Measurements from ENCODE around the gene MAGED4B. TPM values are rescaled to one million over a fixed set of nuclear protein-coding genes. Genes with fewer than 3 reads are reported as not detected.
"Not testable (repeated sequence)": the region's sequence is repeated elsewhere in the genome, so short reads cannot be mapped to it uniquely, and the experiment has no call there.

The MAGED4B gene
- total and polyA plus RNA-seq, 2 donors (not counting 1 experiment from before 2014, with no cell fraction given), result 18.2 to 37.4 TPM

DNA sequence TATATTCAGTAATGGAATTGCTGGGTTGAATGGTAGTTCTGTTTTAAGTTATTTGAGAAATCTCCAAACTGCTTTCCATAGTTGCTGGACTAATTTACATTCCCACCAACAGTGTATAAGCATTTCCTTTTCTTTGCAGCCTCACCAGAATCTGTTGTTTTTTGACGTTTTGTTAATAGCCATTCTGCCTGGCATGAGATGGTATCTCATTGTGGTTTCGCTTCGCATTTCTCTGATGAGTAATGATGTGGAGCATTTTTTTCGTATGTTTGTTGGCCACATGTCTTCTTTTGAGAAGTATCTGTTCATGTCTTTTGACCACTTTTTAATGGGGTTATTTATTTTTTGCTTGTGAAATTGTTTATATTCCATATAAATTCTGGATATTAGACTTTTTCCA, 13.6 kb upstream of the MAGED4B start:
- Histone ChIP-seq H3K4me3 (ENCODE audit: control extremely low read depth in 1 of 5, extremely low read depth in 1 of 5, insufficient read depth in 1 of 5, low read depth in 2 of 5, low read length in 4 of 5) (no peak overlapping the region), H3K4me1 (ENCODE audit: control insufficient read depth in 2 of 2, insufficient read depth in 2 of 2, low read length in 2 of 2) (peaks cover 11 to 14% of the 10 kb centered on the region in 2 donors), H3K36me3 (replicated peaks in 1 of 2; ENCODE audit: control extremely low read depth in 1 of 2, control insufficient read depth in 1 of 2, extremely low read depth in 1 of 2, insufficient read depth in 2 of 2, low read length in 1 of 2) (no peaks in the 10 kb centered on the region), H3K9ac (ENCODE audit: low read length) (no peak overlapping the region), H3K9me3 (ENCODE audit: control extremely low read depth in 1 of 3, control insufficient read depth in 2 of 3, insufficient read depth in 1 of 3, low read length in 2 of 3) (no peaks in the 10 kb centered on the region), H3K79me2 (ENCODE audit: control insufficient read depth, insufficient read depth, low read length) (no peaks in the 10 kb centered on the region), H2AFZ (ENCODE audit: insufficient read depth, low read depth, low read length, poor library complexity, severe bottlenecking) (peak overlapping the region; percentile 11), H3K4me2 (replicated peaks; ENCODE audit: low read depth, low read length, poor library complexity, severe bottlenecking) (no peak overlapping the region), H3K27ac (ENCODE audit: low read length in 2 of 2) (no peak overlapping the region), H4K20me1 (ENCODE audit: control insufficient read depth, insufficient read depth, low read length, poor library complexity, severe bottlenecking) (no peaks in the 10 kb centered on the region), H3K27me3 (replicated peaks in 1 of 4; ENCODE audit: control extremely low read depth in 1 of 4, control insufficient read depth in 3 of 4, insufficient read depth in 4 of 4, low read length in 3 of 4) (no peaks in the 10 kb centered on the region)
- ChIA-PET CTCF (no interaction called here), POLR2A (no interaction called here)
- peak overlapping the region; percentile 41 for H3K27ac Mint-ChIP-seq
- H3K4me1 Mint-ChIP-seq, result peaks cover 33% of the 10 kb centered on the region
- intact Hi-C loops (cut with micrococcal nuclease), result no loop called here
- H3K27me3 Mint-ChIP-seq, result no peaks in the 10 kb centered on the region
- ATAC-seq (ENCODE audit: low read depth) (no peak), DNase-seq (no peak)
- no peaks in the 10 kb centered on the region for H3K9me3 Mint-ChIP-seq (ENCODE audit: insufficient read depth)
- TF ChIP-seq, protein P1, sequence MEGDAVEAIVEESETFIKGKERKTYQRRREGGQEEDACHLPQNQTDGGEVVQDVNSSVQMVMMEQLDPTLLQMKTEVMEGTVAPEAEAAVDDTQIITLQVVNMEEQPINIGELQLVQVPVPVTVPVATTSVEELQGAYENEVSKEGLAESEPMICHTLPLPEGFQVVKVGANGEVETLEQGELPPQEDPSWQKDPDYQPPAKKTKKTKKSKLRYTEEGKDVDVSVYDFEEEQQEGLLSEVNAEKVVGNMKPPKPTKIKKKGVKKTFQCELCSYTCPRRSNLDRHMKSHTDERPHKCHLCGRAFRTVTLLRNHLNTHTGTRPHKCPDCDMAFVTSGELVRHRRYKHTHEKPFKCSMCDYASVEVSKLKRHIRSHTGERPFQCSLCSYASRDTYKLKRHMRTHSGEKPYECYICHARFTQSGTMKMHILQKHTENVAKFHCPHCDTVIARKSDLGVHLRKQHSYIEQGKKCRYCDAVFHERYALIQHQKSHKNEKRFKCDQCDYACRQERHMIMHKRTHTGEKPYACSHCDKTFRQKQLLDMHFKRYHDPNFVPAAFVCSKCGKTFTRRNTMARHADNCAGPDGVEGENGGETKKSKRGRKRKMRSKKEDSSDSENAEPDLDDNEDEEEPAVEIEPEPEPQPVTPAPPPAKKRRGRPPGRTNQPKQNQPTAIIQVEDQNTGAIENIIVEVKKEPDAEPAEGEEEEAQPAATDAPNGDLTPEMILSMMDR (IDR thresholded peaks at IDR 0.05), result no peak
- TF ChIP-seq EZH2 (IDR thresholded peaks at IDR 0.05; ENCODE audit: borderline replicate concordance, insufficient read depth, low read depth, low read length, poor library complexity, severe bottlenecking), result no peak
- no CpG with 5 or more reads among the region's 4 CpGs for WGBS (ENCODE audit: insufficient coverage)
- H3K4me3 Mint-ChIP-seq, result peak overlapping the region; percentile 26

DNA sequence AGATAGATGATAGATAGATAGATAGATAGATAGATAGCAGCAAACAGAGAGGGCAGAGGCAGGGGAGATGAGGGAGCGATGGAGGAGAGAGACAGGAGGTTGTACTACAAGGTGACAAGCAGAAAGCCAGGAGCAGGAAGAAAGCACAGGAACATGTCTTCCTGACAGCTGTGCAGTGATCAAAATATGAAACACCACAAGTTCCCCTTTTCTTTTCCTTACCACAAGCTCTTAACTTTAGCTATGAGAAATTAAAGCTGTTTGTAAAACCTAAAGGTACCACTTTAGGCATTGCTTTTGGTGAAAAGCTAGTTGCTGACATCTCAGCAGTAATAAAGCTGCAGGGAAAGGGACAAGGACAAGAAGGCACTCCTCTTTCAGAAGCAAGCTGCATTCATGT, 9.1 kb upstream of the MAGED4B start:
- no peak for ATAC-seq (ENCODE audit: low read depth)
- Histone ChIP-seq H2AFZ (ENCODE audit: insufficient read depth, low read depth, low read length, poor library complexity, severe bottlenecking) (no peak overlapping the region), H3K9me3 (ENCODE audit: control extremely low read depth in 1 of 3, control insufficient read depth in 2 of 3, insufficient read depth in 1 of 3, low read length in 2 of 3) (no peaks in the 10 kb centered on the region), H3K4me3 (ENCODE audit: control extremely low read depth in 1 of 5, extremely low read depth in 1 of 5, insufficient read depth in 1 of 5, low read depth in 2 of 5, low read length in 4 of 5) (no peak overlapping the region), H3K27me3 (replicated peaks in 1 of 4; ENCODE audit: control extremely low read depth in 1 of 4, control insufficient read depth in 3 of 4, insufficient read depth in 4 of 4, low read length in 3 of 4) (no peaks in the 10 kb centered on the region), H4K20me1 (ENCODE audit: control insufficient read depth, insufficient read depth, low read length, poor library complexity, severe bottlenecking) (no peaks in the 10 kb centered on the region), H3K4me1 (ENCODE audit: control insufficient read depth in 2 of 2, insufficient read depth in 2 of 2, low read length in 2 of 2) (peaks cover 13 to 15% of the 10 kb centered on the region in 2 donors), H3K4me2 (replicated peaks; ENCODE audit: low read depth, low read length, poor library complexity, severe bottlenecking) (peak overlapping the region; percentile 46), H3K36me3 (replicated peaks in 1 of 2; ENCODE audit: control extremely low read depth in 1 of 2, control insufficient read depth in 1 of 2, extremely low read depth in 1 of 2, insufficient read depth in 2 of 2, low read length in 1 of 2) (no peaks in the 10 kb centered on the region), H3K9ac (ENCODE audit: low read length) (no peak overlapping the region), H3K27ac (ENCODE audit: low read length in 2 of 2) (no peak overlapping the region), H3K79me2 (ENCODE audit: control insufficient read depth, insufficient read depth, low read length) (no peaks in the 10 kb centered on the region)
- DNase-seq, result peak; percentile 22
- H3K27me3 Mint-ChIP-seq, result no peaks in the 10 kb centered on the region
- TF ChIP-seq, protein P1 (IDR thresholded peaks at IDR 0.05), result no peak
- TF ChIP-seq EZH2 (IDR thresholded peaks at IDR 0.05; ENCODE audit: borderline replicate concordance, insufficient read depth, low read depth, low read length, poor library complexity, severe bottlenecking), result no peak
- peak overlapping the region; percentile 45 for H3K4me3 Mint-ChIP-seq
- ChIA-PET CTCF (no interaction called here), POLR2A (no interaction called here)
- H3K4me1 Mint-ChIP-seq, result peaks cover 32% of the 10 kb centered on the region
- intact Hi-C loops (cut with micrococcal nuclease), result no loop called here
- H3K9me3 Mint-ChIP-seq (ENCODE audit: insufficient read depth), result no peaks in the 10 kb centered on the region
- WGBS (ENCODE audit: insufficient coverage), result no CpG with 5 or more reads among the region's 1 CpG
- peak overlapping the region; percentile 60 for H3K27ac Mint-ChIP-seq

DNA sequence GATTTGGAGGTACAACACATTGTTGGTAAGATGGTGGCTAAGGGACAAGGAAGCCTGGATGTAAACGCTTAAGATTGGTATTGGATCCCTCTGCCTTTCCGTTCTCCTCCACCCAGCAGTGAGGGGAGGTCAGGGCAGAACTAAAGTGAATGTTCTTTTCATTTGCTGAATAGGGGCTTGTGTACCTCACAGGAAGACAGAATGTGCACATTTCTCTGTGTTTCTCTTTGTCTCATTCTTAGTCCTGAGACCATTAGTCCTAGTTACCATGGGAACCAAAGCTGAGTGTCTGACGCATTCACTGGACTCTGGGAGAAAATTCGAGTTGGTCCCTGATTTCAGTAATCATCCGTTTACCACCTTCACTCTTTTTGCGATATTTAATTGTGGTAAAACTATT, 26.7 kb downstream of the MAGED4B start:
- H3K79me2 ChIP-seq (ENCODE audit: control insufficient read depth, insufficient read depth, low read length); H3K36me3 ChIP-seq (replicated peaks in 1 of 2; ENCODE audit: control extremely low read depth in 1 of 2, control insufficient read depth in 1 of 2, extremely low read depth in 1 of 2, insufficient read depth in 2 of 2, low read length in 1 of 2); H3K27me3 Mint-ChIP-seq; ATAC-seq (ENCODE audit: low read depth); H3K4me2 ChIP-seq (replicated peaks; ENCODE audit: low read depth, low read length, poor library complexity, severe bottlenecking); DNase-seq; H3K27ac Mint-ChIP-seq; POLR2A ChIA-PET; H3K4me3 Mint-ChIP-seq; H3K4me1 Mint-ChIP-seq; H3K9ac ChIP-seq (ENCODE audit: low read length); H2AFZ ChIP-seq (ENCODE audit: insufficient read depth, low read depth, low read length, poor library complexity, severe bottlenecking); intact Hi-C loops (cut with micrococcal nuclease); H4K20me1 ChIP-seq (ENCODE audit: control insufficient read depth, insufficient read depth, low read length, poor library complexity, severe bottlenecking); H3K27ac ChIP-seq (ENCODE audit: low read length in 2 of 2); H3K9me3 ChIP-seq (ENCODE audit: control extremely low read depth in 1 of 3, control insufficient read depth in 2 of 3, insufficient read depth in 1 of 3, low read length in 2 of 3); H3K27me3 ChIP-seq (replicated peaks in 1 of 4; ENCODE audit: control extremely low read depth in 1 of 4, control insufficient read depth in 3 of 4, insufficient read depth in 4 of 4, low read length in 3 of 4); H3K4me1 ChIP-seq (ENCODE audit: control insufficient read depth in 2 of 2, insufficient read depth in 2 of 2, low read length in 2 of 2); CTCF ChIA-PET; H3K9me3 Mint-ChIP-seq (ENCODE audit: insufficient read depth); H3K4me3 ChIP-seq (ENCODE audit: control extremely low read depth in 1 of 5, extremely low read depth in 1 of 5, insufficient read depth in 1 of 5, low read depth in 2 of 5, low read length in 4 of 5): not testable (repeated sequence)
- no CpG with 5 or more reads among the region's 6 CpGs for WGBS (ENCODE audit: insufficient coverage)

All from B cell (primary cell).